ENCODE data around the gene UBE2E2. TPM values are rescaled to one million over a fixed set of nuclear protein-coding genes. Genes with fewer than 3 reads are reported as not detected.
A peak's percentile ranks its signal among the peaks of the same experiment; 100 is the strongest.

The UBE2E2 gene
- total RNA-seq, 2 donors from 2014 or later, result 23.2 to 34.5 TPM

DNA sequence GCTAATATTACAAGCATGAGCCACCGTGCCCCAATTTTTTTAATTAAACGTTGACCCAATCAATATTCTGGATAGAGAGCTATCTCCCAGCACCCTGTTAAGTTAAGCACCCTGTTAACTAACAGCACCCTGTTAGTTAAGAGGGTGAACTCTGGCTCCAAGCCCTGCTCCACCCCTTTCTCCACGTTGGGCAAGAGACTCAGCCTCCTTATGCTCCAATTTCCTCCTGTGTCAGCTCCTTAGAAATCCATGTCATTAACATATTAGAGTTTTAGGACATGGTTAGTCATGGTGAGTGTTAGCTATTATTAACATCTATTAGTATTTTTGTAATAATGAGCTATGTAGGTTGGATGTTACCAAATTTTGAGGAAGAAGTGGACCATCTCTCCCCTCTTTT is 385.4 kb downstream of the UBE2E2 start:
- H3K27ac Mint-ChIP-seq, result no peak overlapping the region
- Histone ChIP-seq H3K9ac (ENCODE audit: extremely low read depth, low read length, poor library complexity, severe bottlenecking) (no peak overlapping the region), H3K4me1 (ENCODE audit: control insufficient read depth, insufficient read depth, low read length) (no peaks in the 10 kb centered on the region), H3K27me3 (ENCODE audit: control insufficient read depth, insufficient read depth, low read length, poor library complexity, severe bottlenecking) (no peaks in the 10 kb centered on the region), H3K27ac (ENCODE audit: low read depth, low read length) (no peak overlapping the region), H3K9me3 (ENCODE audit: control insufficient read depth, low read length) (no peaks in the 10 kb centered on the region), H3K36me3 (ENCODE audit: control insufficient read depth, insufficient read depth, low read length) (no peaks in the 10 kb centered on the region), H3K4me3 (ENCODE audit: low read length) (no peak overlapping the region)
- H3K9me3 Mint-ChIP-seq, result peaks cover 4% of the 10 kb centered on the region
- TF ChIP-seq, protein P1, sequence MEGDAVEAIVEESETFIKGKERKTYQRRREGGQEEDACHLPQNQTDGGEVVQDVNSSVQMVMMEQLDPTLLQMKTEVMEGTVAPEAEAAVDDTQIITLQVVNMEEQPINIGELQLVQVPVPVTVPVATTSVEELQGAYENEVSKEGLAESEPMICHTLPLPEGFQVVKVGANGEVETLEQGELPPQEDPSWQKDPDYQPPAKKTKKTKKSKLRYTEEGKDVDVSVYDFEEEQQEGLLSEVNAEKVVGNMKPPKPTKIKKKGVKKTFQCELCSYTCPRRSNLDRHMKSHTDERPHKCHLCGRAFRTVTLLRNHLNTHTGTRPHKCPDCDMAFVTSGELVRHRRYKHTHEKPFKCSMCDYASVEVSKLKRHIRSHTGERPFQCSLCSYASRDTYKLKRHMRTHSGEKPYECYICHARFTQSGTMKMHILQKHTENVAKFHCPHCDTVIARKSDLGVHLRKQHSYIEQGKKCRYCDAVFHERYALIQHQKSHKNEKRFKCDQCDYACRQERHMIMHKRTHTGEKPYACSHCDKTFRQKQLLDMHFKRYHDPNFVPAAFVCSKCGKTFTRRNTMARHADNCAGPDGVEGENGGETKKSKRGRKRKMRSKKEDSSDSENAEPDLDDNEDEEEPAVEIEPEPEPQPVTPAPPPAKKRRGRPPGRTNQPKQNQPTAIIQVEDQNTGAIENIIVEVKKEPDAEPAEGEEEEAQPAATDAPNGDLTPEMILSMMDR (conservative IDR thresholded peaks at IDR 0.05), result no peak
- no peak overlapping the region for H3K4me3 Mint-ChIP-seq
- H3K36me3 Mint-ChIP-seq (ENCODE audit: low read depth), result no peaks in the 10 kb centered on the region
- DNase-seq, result no peak
- no peaks in the 10 kb centered on the region for H3K27me3 Mint-ChIP-seq (ENCODE audit: insufficient read depth)
- H3K4me1 Mint-ChIP-seq, result no peaks in the 10 kb centered on the region
- WGBS, 2 experiments (ENCODE audit: insufficient coverage in 1 of 2, insufficient read length in 1 of 2), result 83% methylated on average over 3 of the region's 3 CpGs

DNA sequence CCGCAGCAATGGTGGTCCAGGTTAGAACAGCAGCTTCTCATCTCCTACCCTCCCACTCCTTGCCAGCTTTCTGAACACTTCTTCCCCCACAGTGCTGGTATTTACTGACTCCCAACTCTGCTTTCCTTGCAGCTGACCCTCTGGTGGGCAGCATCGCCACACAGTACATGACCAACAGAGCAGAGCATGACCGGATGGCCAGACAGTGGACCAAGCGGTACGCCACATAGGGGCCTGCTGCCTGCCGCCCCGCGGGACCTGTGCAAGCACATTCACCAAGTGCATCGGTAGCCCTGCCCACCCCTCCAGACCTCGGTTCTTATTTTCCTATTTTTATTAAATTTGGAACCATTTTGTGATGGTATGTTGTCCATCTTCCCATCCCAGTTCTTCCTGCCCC is 386.5 kb downstream of the UBE2E2 start:
- no peak overlapping the region for H3K27ac ChIP-seq (ENCODE audit: low read depth, low read length)
- H3K27ac Mint-ChIP-seq, result no peak overlapping the region
- TF ChIP-seq, protein P1 (conservative IDR thresholded peaks at IDR 0.05), result no peak
- H3K27me3 Mint-ChIP-seq (ENCODE audit: insufficient read depth), result no peaks in the 10 kb centered on the region
- no peak overlapping the region for H3K4me3 Mint-ChIP-seq
- H3K27me3 ChIP-seq (ENCODE audit: control insufficient read depth, insufficient read depth, low read length, poor library complexity, severe bottlenecking), result no peaks in the 10 kb centered on the region
- no peak overlapping the region for H3K9ac ChIP-seq (ENCODE audit: extremely low read depth, low read length, poor library complexity, severe bottlenecking)
- no peak overlapping the region for H3K4me3 ChIP-seq (ENCODE audit: low read length)
- H3K36me3 ChIP-seq (ENCODE audit: control insufficient read depth, insufficient read depth, low read length), result no peaks in the 10 kb centered on the region
- DNase-seq, result no peak
- no peaks in the 10 kb centered on the region for H3K4me1 Mint-ChIP-seq
- H3K9me3 Mint-ChIP-seq, result no peaks in the 10 kb centered on the region
- no peaks in the 10 kb centered on the region for H3K4me1 ChIP-seq (ENCODE audit: control insufficient read depth, insufficient read depth, low read length)
- no peaks in the 10 kb centered on the region for H3K36me3 Mint-ChIP-seq (ENCODE audit: low read depth)
- WGBS, 2 experiments (ENCODE audit: insufficient coverage in 1 of 2, insufficient read length in 1 of 2), result 92 to 93% methylated on average over 3 to 10 of the region's 10 CpGs
- no peaks in the 10 kb centered on the region for H3K9me3 ChIP-seq (ENCODE audit: control insufficient read depth, low read length)

DNA sequence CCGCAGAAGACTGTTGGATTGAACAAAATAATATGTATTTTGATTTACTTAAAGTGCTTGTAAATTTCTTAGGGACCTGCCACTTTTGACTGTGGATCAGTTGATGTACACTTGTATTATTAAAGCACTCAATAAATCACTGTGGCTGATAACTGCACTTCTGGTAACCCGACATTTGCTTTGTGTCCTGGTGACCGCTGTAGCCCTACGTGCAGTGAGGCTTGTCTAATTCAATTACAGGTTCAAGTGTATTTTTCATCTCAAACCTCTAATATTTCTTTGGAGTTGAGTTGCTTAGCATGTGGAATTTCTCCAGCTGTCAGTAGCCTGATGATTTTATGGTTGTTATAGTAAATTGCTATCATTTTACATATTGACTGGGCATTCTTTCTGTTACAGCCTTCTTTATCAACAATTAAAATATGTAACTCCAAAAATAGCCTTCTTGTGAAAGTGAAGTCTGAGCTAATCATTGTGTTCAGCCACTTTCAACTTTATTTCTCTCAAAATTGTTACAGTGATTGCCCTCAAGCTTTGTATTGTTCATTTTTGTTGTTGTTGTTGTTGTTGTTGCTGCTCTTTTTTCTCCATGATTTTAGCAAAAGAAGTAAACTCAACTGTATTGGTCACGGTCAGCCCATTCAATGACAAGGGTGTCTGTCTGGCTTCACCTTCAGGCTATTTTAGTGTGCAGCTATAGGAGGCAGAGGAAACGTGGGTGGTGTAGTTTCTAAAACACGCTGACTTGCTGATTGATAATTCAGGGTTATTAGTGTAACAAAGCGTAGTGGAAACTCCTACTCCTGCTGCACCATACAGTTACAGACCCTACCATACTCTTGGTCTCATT is 387.5 kb downstream of the UBE2E2 start:
- Mint-ChIP-seq H3K4me1 (no peaks in the 10 kb centered on the region), H3K9me3 (no peaks in the 10 kb centered on the region), H3K27ac (no peak overlapping the region), H3K36me3 (ENCODE audit: low read depth) (no peaks in the 10 kb centered on the region), H3K27me3 (ENCODE audit: insufficient read depth) (no peaks in the 10 kb centered on the region), H3K4me3 (no peak overlapping the region)
- peak overlapping the region; percentile 30 for H3K27ac ChIP-seq (ENCODE audit: low read depth, low read length)
- no peaks in the 10 kb centered on the region for H3K27me3 ChIP-seq (ENCODE audit: control insufficient read depth, insufficient read depth, low read length, poor library complexity, severe bottlenecking)
- TF ChIP-seq, protein P1 (conservative IDR thresholded peaks at IDR 0.05), result no peak
- 87 to 94% methylated on average over 3 to 8 of the region's 8 CpGs for WGBS, 2 experiments (ENCODE audit: insufficient coverage in 1 of 2, insufficient read length in 1 of 2)
- H3K4me3 ChIP-seq (ENCODE audit: low read length), result no peak overlapping the region
- H3K36me3 ChIP-seq (ENCODE audit: control insufficient read depth, insufficient read depth, low read length), result no peaks in the 10 kb centered on the region
- no peak for DNase-seq
- H3K9ac ChIP-seq (ENCODE audit: extremely low read depth, low read length, poor library complexity, severe bottlenecking), result no peak overlapping the region
- H3K9me3 ChIP-seq (ENCODE audit: control insufficient read depth, low read length), result no peaks in the 10 kb centered on the region
- H3K4me1 ChIP-seq (ENCODE audit: control insufficient read depth, insufficient read depth, low read length), result no peaks in the 10 kb centered on the region
